Common myeloid progenitor, CD34-positive (primary cell): Measurements from ENCODE around the gene DNAJB12.

Experiments
- CTCF ChIA-PET: fragments of 350-600 bp; sonication (Branson Sonifier 250); formaldehyde crosslinking; loops from one replicate; lab custom pipeline; 2021; ENCODE audit warnings: antibody characterized with exemption; lab: Charles Lee
- POLR2A ChIA-PET: fragments of 350-600 bp; sonication (Branson Sonifier 250); formaldehyde crosslinking; loops from one replicate; lab custom pipeline; 2021; ENCODE audit warnings: antibody characterized with exemption; lab: Charles Lee
- DNase-seq, 3 donors: peaks; one replicate each; pipeline versions ENCODE4 v3.0.0 to v3.0.0-alpha.2; 2013
- H3K27ac ChIP-seq, 2 experiments: 1 replicate in 1 of 2; 2 replicates in 1 of 2; pipeline ENCODE4 v1.7.0; 2013; ENCODE audit warnings: inconsistent platforms in 2 of 2, low read length in 2 of 2, mild to moderate bottlenecking in 2 of 2, low read depth in 1 of 2, moderate library complexity in 1 of 2; ENCODE audit not compliant: severe bottlenecking in 2 of 2, insufficient read depth in 1 of 2, poor library complexity in 1 of 2
- H3K27me3 ChIP-seq, 5 experiments: replicated peaks in 2 of 5; 1 replicate in 3 of 5; 2 replicates in 2 of 5; pipeline versions ENCODE4 v1.6.1 to v1.7.0; 2013; ENCODE audit warnings: low read length in 4 of 5, mild to moderate bottlenecking in 2 of 5, moderate library complexity in 2 of 5, inconsistent platforms in 1 of 5; ENCODE audit not compliant: insufficient read depth in 5 of 5, control insufficient read depth in 4 of 5
- H3K36me3 ChIP-seq, 4 experiments: 1 replicate in 2 of 4; 2 replicates in 2 of 4; pipeline versions ENCODE4 v1.6.1 to v1.7.0; 2013; ENCODE audit warnings: low read length in 3 of 4, control low read depth in 1 of 4, mild to moderate bottlenecking in 1 of 4; ENCODE audit not compliant: control insufficient read depth in 4 of 4, insufficient read depth in 4 of 4
- H3K4me1 ChIP-seq, 4 experiments: 1 replicate in 3 of 4; 2 replicates in 1 of 4; pipeline versions ENCODE4 v1.6.1 to v1.7.1; 2013; ENCODE audit warnings: low read length in 3 of 4, mild to moderate bottlenecking in 3 of 4, control low read depth in 1 of 4, inconsistent platforms in 1 of 4, moderate library complexity in 1 of 4; ENCODE audit not compliant: control insufficient read depth in 4 of 4, insufficient read depth in 4 of 4; ENCODE audit errors: control extremely low read depth in 1 of 4
- H3K4me3 ChIP-seq, 7 experiments: 1 replicate in 4 of 7; 2 replicates in 3 of 7; pipeline versions ENCODE4 v1.5.1 to v1.7.0; 2013; ENCODE audit warnings: mild to moderate bottlenecking in 7 of 7, low read length in 6 of 7, moderate library complexity in 6 of 7, inconsistent platforms in 2 of 7, low read depth in 2 of 7, control low read depth in 1 of 7; ENCODE audit not compliant: insufficient read depth in 4 of 7, control insufficient read depth in 1 of 7; ENCODE audit errors: extremely low read depth in 1 of 7
- H3K9me3 ChIP-seq, 5 experiments: 1 replicate in 4 of 5; 2 replicates in 1 of 5; pipeline versions ENCODE4 v1.6.1 to v1.7.1; 2013; ENCODE audit warnings: low read length in 4 of 5, mild to moderate bottlenecking in 2 of 5, inconsistent platforms in 1 of 5, low read depth in 1 of 5, moderate library complexity in 1 of 5; ENCODE audit not compliant: control insufficient read depth in 4 of 5, insufficient read depth in 2 of 5; ENCODE audit errors: control extremely low read depth in 1 of 5
- WGBS: methylation state at CpG from one replicate; pipeline ENCODE4 v1.1.5; 2013; ENCODE audit not compliant: insufficient coverage; 5-methylcytosine and 5-hydroxymethylcytosine counted together

DNAJB12 gene

DNA sequence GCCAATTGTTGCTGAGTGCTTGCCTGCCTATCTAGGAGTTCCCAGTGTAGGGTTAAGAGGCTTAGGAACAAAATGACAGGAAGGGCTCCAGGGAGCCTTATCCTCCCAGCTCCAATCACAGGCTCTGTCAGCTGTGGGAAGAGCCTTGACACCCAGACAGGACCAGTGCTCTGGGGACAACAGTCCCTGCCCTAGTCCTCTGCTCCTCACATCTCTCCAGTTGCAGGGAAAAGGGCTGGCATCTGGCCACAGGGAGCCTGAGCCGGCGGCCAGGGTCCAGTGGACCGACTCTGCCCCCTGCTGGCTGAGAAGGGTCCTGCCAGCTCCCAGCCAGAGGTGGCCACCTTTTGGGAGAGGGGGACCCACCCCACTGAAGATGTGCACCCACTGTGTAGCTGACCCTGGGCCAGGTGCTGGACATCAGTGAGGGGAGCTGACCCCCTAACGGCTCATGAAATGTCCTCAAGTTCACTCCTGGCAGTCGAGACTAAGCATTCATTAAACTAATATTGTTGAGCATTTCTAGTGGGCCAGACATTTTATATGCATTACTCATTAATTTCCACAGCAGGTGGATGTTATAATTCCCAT is 17.6 kb downstream of the DNAJB12 start:
- Histone ChIP-seq H3K9me3 (no peaks in the 10 kb centered on the region), H3K4me1 (peaks cover 6 to 65% (median 51%) of the 10 kb centered on the region in 4 experiments), H3K27me3 (no peaks in the 10 kb centered on the region), H3K36me3 (peaks cover 2 to 65% (median 34%) of the 10 kb centered on the region in 4 experiments), H3K4me3 (no peak overlapping the region), H3K27ac (no peak overlapping the region)
- POLR2A ChIA-PET = interaction anchor here (0.5 to 5.0 kb wide), 5 partner anchors 14 to 293 kb away, joined by 3 to 25 read pairs (median 4); no protein-coding TSS in a partner anchor
- peak in 1 of 3 donors; percentile 31 for DNase-seq
- WGBS = 6% methylated on average over 3 of the region's 5 CpGs
- CTCF ChIA-PET = interaction anchor here (0.7 to 16.6 kb wide), 41 partner anchors 8 to 1023 kb away, joined by 3 to 242 read pairs (median 4); partner anchors contain the start of genes ANAPC16, ASCC1 and DDIT4

GRCh38 chr10:72336259-72337038 is 18.3 kb downstream of the DNAJB12 start:
- H3K36me3 ChIP-seq = peaks cover 2 to 59% (median 31%) of the 10 kb centered on the region in 4 experiments

DNA sequence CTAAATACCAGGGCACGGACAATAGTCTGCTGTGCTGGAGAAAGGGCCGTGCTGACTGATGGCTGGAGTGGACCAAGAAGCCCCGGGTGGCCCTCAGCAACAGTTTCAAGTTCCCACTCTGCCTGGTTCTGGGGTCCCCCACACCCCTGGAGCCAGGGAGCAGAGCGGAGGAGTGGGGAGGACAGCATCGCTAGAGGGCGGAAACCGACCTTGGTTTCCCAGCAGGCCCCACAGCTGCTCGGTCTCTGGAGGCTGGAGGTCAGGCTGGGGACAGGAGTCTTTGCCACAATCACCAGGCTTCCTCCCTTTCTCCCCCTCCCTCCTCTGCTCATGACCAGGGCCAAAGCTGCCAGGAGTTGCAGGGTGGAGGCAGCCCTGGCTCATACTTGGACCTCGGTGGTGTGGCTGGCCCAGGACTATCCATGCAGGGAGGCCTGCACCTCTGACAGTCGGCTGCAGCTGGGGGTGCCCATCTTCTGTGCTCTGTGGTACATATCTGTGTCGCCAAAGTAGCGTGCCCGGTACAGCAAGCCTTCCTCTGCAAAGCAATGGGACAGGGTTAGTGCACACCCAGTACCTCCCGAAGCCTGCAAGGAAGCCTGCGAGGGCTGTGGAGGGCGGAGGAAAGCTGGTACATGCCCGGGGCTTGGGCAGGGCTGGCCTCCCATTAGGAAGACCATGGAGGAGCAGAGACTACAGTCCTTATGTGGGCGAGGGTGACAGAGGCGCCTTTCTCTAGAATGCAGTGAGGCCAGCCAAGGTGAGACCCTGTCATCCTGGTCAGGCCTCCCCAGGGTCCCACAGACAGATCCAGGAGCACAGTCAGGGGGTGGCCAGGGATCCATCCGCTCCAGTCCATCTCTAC is 19.1 kb downstream of the DNAJB12 start:
- ChIA-PET POLR2A (interaction anchor here (0.5 to 5.0 kb wide), 8 partner anchors 16 to 192 kb away, joined by 3 to 25 read pairs (median 4); partner anchors contain the start of gene ANAPC16), CTCF (interaction anchor here (0.6 to 16.6 kb wide), 18 partner anchors 9 to 213 kb away, joined by 3 to 242 read pairs (median 6); partner anchors contain the start of gene DDIT4)
- peak in 2 of 3 donors; percentile 73 to 79 for DNase-seq
- Histone ChIP-seq H3K4me3 (peak overlapping the region in 4 of 7 experiments; percentile 4 to 28 (median 24)), H3K36me3 (peaks cover 2 to 51% (median 27%) of the 10 kb centered on the region in 4 experiments), H3K27me3 (no peaks in the 10 kb centered on the region), H3K4me1 (peaks cover 13 to 71% (median 62%) of the 10 kb centered on the region in 4 experiments), H3K9me3 (no peaks in the 10 kb centered on the region), H3K27ac (peak overlapping the region in 1 of 2 experiments; percentile 65)
- 51% methylated on average over 18 of the region's 20 CpGs for WGBS

More at GRCh38 chr10:72336259-72337038, 18.3 kb downstream of the DNAJB12 start:
- H3K9me3 ChIP-seq = no peaks in the 10 kb centered on the region
- H3K4me3 ChIP-seq = peak overlapping the region in 1 of 7 experiments; percentile 23
- DNase-seq = no peak
- H3K4me1 ChIP-seq = peaks cover 6 to 70% (median 56%) of the 10 kb centered on the region in 4 experiments
- no peak overlapping the region for H3K27ac ChIP-seq
- ChIA-PET POLR2A (interaction anchor here (1.6 to 5.0 kb wide), 2 partner anchors 16 to 39 kb away, joined by 4 to 25 read pairs; no protein-coding TSS in a partner anchor), CTCF (interaction anchor here (0.6 to 16.6 kb wide), 32 partner anchors 8 to 440 kb away, joined by 3 to 242 read pairs (median 5); partner anchors contain the start of gene DDIT4)
- no peaks in the 10 kb centered on the region for H3K27me3 ChIP-seq
- WGBS = 96% methylated on average over 15 of the region's 18 CpGs

- peak; percentile 90 to 98 (median 98) for DNase-seq
- Histone ChIP-seq H3K4me3 (peak overlapping the region in 3 of 7 experiments; percentile 4 to 39 (median 28)), H3K4me1 (peaks cover 18 to 73% (median 67%) of the 10 kb centered on the region in 4 experiments), H3K36me3 (peaks cover 2 to 48% (median 26%) of the 10 kb centered on the region in 4 experiments), H3K27me3 (no peaks in the 10 kb centered on the region), H3K27ac (peak overlapping the region in 1 of 2 experiments; percentile 65), H3K9me3 (no peaks in the 10 kb centered on the region)
- ChIA-PET CTCF (interaction anchor here (1.0 to 16.6 kb wide), 17 partner anchors 10 to 209 kb away, joined by 3 to 242 read pairs (median 6); partner anchors contain the start of gene DDIT4), POLR2A (interaction anchor here (0.6 to 5.8 kb wide), 8 partner anchors 15 to 120 kb away, joined by 3 to 30 read pairs (median 4); partner anchors contain the start of genes ANAPC16 and DDIT4)
- WGBS = 6% methylated on average over 12 of the region's 16 CpGs
These were observed 19.8 kb downstream of the DNAJB12 start for GRCh38 chr10:72334825-72335393.

- ChIA-PET POLR2A (interaction anchor here (1.0 to 5.8 kb wide), 7 partner anchors 14 to 119 kb away, joined by 3 to 30 read pairs (median 6); partner anchors contain the start of genes ANAPC16 and DDIT4), CTCF (interaction anchor here (0.7 to 16.6 kb wide), 17 partner anchors 11 to 208 kb away, joined by 3 to 242 read pairs (median 5); partner anchors contain the start of gene DDIT4)
- H3K4me1 ChIP-seq = peaks cover 19 to 79% (median 73%) of the 10 kb centered on the region in 4 experiments
- peak overlapping the region in 1 of 7 experiments; percentile 39 for H3K4me3 ChIP-seq
- H3K27ac ChIP-seq = no peak overlapping the region
- H3K9me3 ChIP-seq = no peaks in the 10 kb centered on the region
- H3K27me3 ChIP-seq = no peaks in the 10 kb centered on the region
- DNase-seq = peak in 2 of 3 donors; percentile 66 to 67
- peaks cover 2 to 48% (median 24%) of the 10 kb centered on the region in 4 experiments for H3K36me3 ChIP-seq
- WGBS = 70% methylated on average over 10 of the region's 17 CpGs
These were observed 20.4 kb downstream of the DNAJB12 start for GRCh38 chr10:72334196-72334824.
